HL-60 (cell line): ENCODE data around the gene OR2J1.

Source experiments
- DNase-seq, 2 experiments: peaks; one replicate each; pipeline ENCODE4 v3.0.0-alpha.2; 2010 to 2020; ENCODE audit warnings: low read depth in 1 of 2, low spot score in 1 of 2
- H3K27ac ChIP-seq: fragments of 250-450 bp; sonication (Bioruptor Pico); replicated peaks from 2 replicates; pipeline ENCODE4 v1.5.1; 2020; ENCODE audit warnings: mild to moderate bottlenecking, moderate library complexity
- H3K27me3 ChIP-seq: fragments of 250-450 bp; sonication (Bioruptor Pico); 2 replicates; pipeline ENCODE4 v1.5.1; 2021; ENCODE audit warnings: mild to moderate bottlenecking, moderate library complexity; ENCODE audit not compliant: insufficient read depth, poor library complexity, severe bottlenecking
- H3K4me3 ChIP-seq: replicated peaks from 2 replicates; pipeline ENCODE4 v1.5.1; 2011; ENCODE audit warnings: mild to moderate bottlenecking, control low read depth, low read length; ENCODE audit not compliant: insufficient read depth
- GABPA ChIP-seq: IDR thresholded peaks from 2 replicates; pipeline ENCODE4 v1.6.1; 2012; ENCODE audit warnings: low read depth
- POLR2AphosphoS5 ChIP-seq: IDR thresholded peaks from 2 replicates; pipeline ENCODE4 v1.6.1; 2012; ENCODE audit warnings: low read depth
- REST ChIP-seq: IDR thresholded peaks from 2 replicates; pipeline ENCODE4 v1.6.1; 2012; ENCODE audit warnings: low read depth; ENCODE audit not compliant: insufficient replicate concordance
- SPI1 ChIP-seq: IDR thresholded peaks from 2 replicates; pipeline ENCODE4 v1.6.1; 2012; ENCODE audit warnings: low read depth, mild to moderate bottlenecking, borderline replicate concordance
- long read RNA-seq: library from polyadenylated mRNA; unstranded; transcript quantifications from one replicate; pipeline ENCODE4 v2.0.0, GENCODE V29; 2020
- TF ChIP-seq, protein P1 (sequence below): IDR thresholded peaks from one replicate; pipeline ENCODE4 v1.5.1; 2011; ENCODE audit warnings: low read length, control low read depth, inconsistent platforms; ENCODE audit not compliant: insufficient read depth

OR2J1 gene
- long read RNA-seq: 0 reads

GRCh38 chr6:29099190-29099589, at the start of gene OR2J1:
Gene OR2J1, plus strand, starts transcription at chr6:29099490. Its CDS starts 1,453 bp downstream, at chr6:29100943.
- H3K27me3 ChIP-seq: no peaks in the 10 kb centered on the region
- no peak for DNase-seq
- TF ChIP-seq REST: no peak
- no peak for TF ChIP-seq SPI1
- TF ChIP-seq, protein P1, sequence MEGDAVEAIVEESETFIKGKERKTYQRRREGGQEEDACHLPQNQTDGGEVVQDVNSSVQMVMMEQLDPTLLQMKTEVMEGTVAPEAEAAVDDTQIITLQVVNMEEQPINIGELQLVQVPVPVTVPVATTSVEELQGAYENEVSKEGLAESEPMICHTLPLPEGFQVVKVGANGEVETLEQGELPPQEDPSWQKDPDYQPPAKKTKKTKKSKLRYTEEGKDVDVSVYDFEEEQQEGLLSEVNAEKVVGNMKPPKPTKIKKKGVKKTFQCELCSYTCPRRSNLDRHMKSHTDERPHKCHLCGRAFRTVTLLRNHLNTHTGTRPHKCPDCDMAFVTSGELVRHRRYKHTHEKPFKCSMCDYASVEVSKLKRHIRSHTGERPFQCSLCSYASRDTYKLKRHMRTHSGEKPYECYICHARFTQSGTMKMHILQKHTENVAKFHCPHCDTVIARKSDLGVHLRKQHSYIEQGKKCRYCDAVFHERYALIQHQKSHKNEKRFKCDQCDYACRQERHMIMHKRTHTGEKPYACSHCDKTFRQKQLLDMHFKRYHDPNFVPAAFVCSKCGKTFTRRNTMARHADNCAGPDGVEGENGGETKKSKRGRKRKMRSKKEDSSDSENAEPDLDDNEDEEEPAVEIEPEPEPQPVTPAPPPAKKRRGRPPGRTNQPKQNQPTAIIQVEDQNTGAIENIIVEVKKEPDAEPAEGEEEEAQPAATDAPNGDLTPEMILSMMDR: no peak
- TF ChIP-seq GABPA: no peak
- TF ChIP-seq POLR2AphosphoS5: no peak
- H3K27ac ChIP-seq: no peak within 1 kb of the TSS
- no peak within 1 kb of the TSS for H3K4me3 ChIP-seq

GRCh38 chr6:29051680-29052079, 47.6 kb upstream of the OR2J1 start:
- no peak for DNase-seq
- no peak overlapping the region for H3K27ac ChIP-seq
- TF ChIP-seq, protein P1: no peak
- TF ChIP-seq GABPA (no peak), SPI1 (no peak), POLR2AphosphoS5 (no peak), REST (no peak)
- H3K4me3 ChIP-seq: no peak overlapping the region
- H3K27me3 ChIP-seq: peaks cover 2% of the 10 kb centered on the region

DNA sequence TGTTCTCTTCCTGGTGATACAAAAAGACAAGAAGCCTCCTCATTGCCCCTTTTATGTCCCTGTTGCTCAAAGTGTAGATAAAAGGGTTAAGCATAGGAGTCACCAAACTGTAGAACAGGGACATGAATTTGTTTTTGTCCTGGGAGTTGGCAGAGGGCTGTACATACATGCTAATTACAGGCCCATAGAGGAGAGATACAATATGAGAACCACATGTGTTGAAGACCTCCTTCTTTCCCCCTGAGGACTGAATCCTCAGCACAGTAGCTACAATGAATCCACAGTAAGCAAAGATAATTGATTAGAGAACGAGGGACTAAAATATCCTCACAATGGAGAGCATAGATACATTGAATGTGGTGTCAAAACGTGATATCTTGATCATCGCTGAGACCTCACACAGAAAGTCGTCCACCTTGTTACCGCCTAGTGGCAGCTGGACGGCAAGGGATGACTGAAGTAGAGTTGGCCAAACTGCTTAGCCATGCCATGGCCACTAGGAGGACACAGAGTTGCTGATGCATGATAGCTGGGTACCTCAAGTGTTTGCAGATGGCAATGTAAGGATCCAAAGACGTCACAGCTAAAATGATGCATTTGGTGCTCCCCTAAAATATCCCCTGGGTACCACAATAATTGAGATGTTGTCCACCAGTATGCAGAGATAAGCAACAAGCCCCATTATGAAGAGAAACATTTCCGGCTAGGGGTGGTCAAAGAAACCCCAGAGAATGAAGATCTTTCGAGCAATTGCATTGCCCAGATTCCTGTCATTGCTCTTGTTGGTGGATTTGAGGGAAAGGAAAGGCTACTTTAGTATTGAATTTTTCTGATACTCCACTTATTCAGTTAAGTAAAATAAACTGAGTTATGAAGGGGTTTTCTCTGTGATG, 27.2 kb upstream of the OR2J1 start:
- Histone ChIP-seq H3K4me3 (no peak overlapping the region), H3K27me3 (peaks cover 4% of the 10 kb centered on the region), H3K27ac (no peak overlapping the region)
- TF ChIP-seq, protein P1: peak; percentile 72
- no peak for TF ChIP-seq REST
- peak in 1 of 2 experiments; percentile 10 for DNase-seq
